ENCODE data around the gene CMTM4. TPM values are rescaled to one million over a fixed set of nuclear protein-coding genes. Genes with fewer than 3 reads are reported as not detected.
A peak's percentile ranks its signal among the peaks of the same experiment; 100 is the strongest.
"Not testable (repeated sequence)": the region's sequence is repeated elsewhere in the genome, so short reads cannot be mapped to it uniquely, and the experiment has no call there.

CMTM4 gene
- total and polyA plus RNA-seq, 3 experiments from 2014 or later = 0.20 to 4.4 (median 4.1) TPM

- Histone ChIP-seq H3K27me3 (ENCODE audit: insufficient read depth, low read length, poor library complexity, severe bottlenecking) (no peaks in the 10 kb centered on the region), H3K4me1 (ENCODE audit: insufficient read depth, low read length) (no peaks in the 10 kb centered on the region), H3K36me3 (ENCODE audit: insufficient read depth, low read length) (peaks cover 7% of the 10 kb centered on the region), H3K27ac (ENCODE audit: low read depth, low read length) (no peak overlapping the region), H3K9me3 (ENCODE audit: low read length) (no peaks in the 10 kb centered on the region), H3K4me3 (ENCODE audit: low read length) (no peak overlapping the region)
- Mint-ChIP-seq H3K9me3 (no peaks in the 10 kb centered on the region), H3K27me3 (no peaks in the 10 kb centered on the region), H3K27ac (peak overlapping the region in 1 of 8 donors; percentile 54), H3K4me3 (no peak overlapping the region), H3K4me1 (peaks cover 0 to 6% (median 0%) of the 10 kb centered on the region in 3 donors), H3K36me3 (peaks cover 0 to 16% (median 0%) of the 10 kb centered on the region in 3 donors)
- ChIA-PET CTCF (interaction anchor here (1.7 kb wide), 1 partner anchor 9 kb away, joined by 9 read pairs; no protein-coding TSS in a partner anchor), POLR2A (no interaction called here)
- DNase-seq = no peak
Measured at GRCh38 chr16:66617728-66618127, 78.8 kb downstream of the CMTM4 start.

- Histone ChIP-seq H3K4me3 (ENCODE audit: low read length) (no peak overlapping the region), H3K36me3 (ENCODE audit: insufficient read depth, low read length) (peaks cover 7% of the 10 kb centered on the region), H3K27ac (ENCODE audit: low read depth, low read length) (no peak overlapping the region), H3K4me1 (ENCODE audit: insufficient read depth, low read length) (no peaks in the 10 kb centered on the region), H3K9me3 (ENCODE audit: low read length) (no peaks in the 10 kb centered on the region), H3K27me3 (ENCODE audit: insufficient read depth, low read length, poor library complexity, severe bottlenecking) (no peaks in the 10 kb centered on the region)
- H3K36me3 Mint-ChIP-seq = peaks cover 0 to 23% (median 0%) of the 10 kb centered on the region in 3 donors
- H3K4me1 Mint-ChIP-seq = peaks cover 0 to 6% (median 0%) of the 10 kb centered on the region in 3 donors
- POLR2A ChIA-PET = no interaction called here
- no peak for DNase-seq
- no peaks in the 10 kb centered on the region for H3K27me3 Mint-ChIP-seq
- peak overlapping the region in 2 of 8 donors; percentile 12 to 40 for H3K27ac Mint-ChIP-seq
- CTCF ChIA-PET = interaction anchor here (0.9 to 1.7 kb wide), 2 partner anchors 9 to 34 kb away, joined by 3 to 9 read pairs; no protein-coding TSS in a partner anchor
- no peak overlapping the region for H3K4me3 Mint-ChIP-seq
- no peaks in the 10 kb centered on the region for H3K9me3 Mint-ChIP-seq
Measured at GRCh38 chr16:66617010-66617434, 79.5 kb downstream of the CMTM4 start.

- Mint-ChIP-seq H3K9me3 (no peaks in the 10 kb centered on the region), H3K27me3 (no peaks in the 10 kb centered on the region), H3K27ac (peak overlapping the region in 4 of 8 donors; percentile 35 to 92 (median 53)), H3K4me1 (peaks cover 0 to 6% (median 0%) of the 10 kb centered on the region in 3 donors), H3K4me3 (no peak overlapping the region), H3K36me3 (peaks cover 0 to 27% (median 0%) of the 10 kb centered on the region in 3 donors)
- Histone ChIP-seq H3K4me3 (ENCODE audit: low read length) (no peak overlapping the region), H3K36me3 (ENCODE audit: insufficient read depth, low read length) (peaks cover 9% of the 10 kb centered on the region), H3K9me3 (ENCODE audit: low read length) (no peaks in the 10 kb centered on the region), H3K27ac (ENCODE audit: low read depth, low read length) (no peak overlapping the region), H3K27me3 (ENCODE audit: insufficient read depth, low read length, poor library complexity, severe bottlenecking) (no peaks in the 10 kb centered on the region), H3K4me1 (ENCODE audit: insufficient read depth, low read length) (no peaks in the 10 kb centered on the region)
- POLR2A ChIA-PET = no interaction called here
- CTCF ChIA-PET = interaction anchor here (0.9 to 1.7 kb wide), 2 partner anchors 8 to 34 kb away, joined by 3 to 9 read pairs; no protein-coding TSS in a partner anchor
- DNase-seq = no peak
Measured at GRCh38 chr16:66616592-66616991, 80.0 kb downstream of the CMTM4 start.

GRCh38 chr16:66616169-66616568 is 80.4 kb downstream of the CMTM4 start:
- Histone ChIP-seq H3K4me3 (ENCODE audit: low read length) (no peak overlapping the region), H3K27me3 (ENCODE audit: insufficient read depth, low read length, poor library complexity, severe bottlenecking) (no peaks in the 10 kb centered on the region), H3K36me3 (ENCODE audit: insufficient read depth, low read length) (peaks cover 13% of the 10 kb centered on the region), H3K27ac (ENCODE audit: low read depth, low read length) (no peak overlapping the region), H3K4me1 (ENCODE audit: insufficient read depth, low read length) (no peaks in the 10 kb centered on the region), H3K9me3 (ENCODE audit: low read length) (no peaks in the 10 kb centered on the region)
- Mint-ChIP-seq H3K9me3 (no peaks in the 10 kb centered on the region), H3K4me3 (no peak overlapping the region), H3K36me3 (peaks cover 0 to 32% (median 0%) of the 10 kb centered on the region in 3 donors), H3K4me1 (peaks cover 0 to 6% (median 0%) of the 10 kb centered on the region in 3 donors), H3K27me3 (no peaks in the 10 kb centered on the region), H3K27ac (peak overlapping the region in 1 of 8 donors; percentile 21)
- no peak for DNase-seq
- CTCF ChIA-PET = interaction anchor here (1.7 kb wide), 1 partner anchor 8 kb away, joined by 9 read pairs; no protein-coding TSS in a partner anchor
- POLR2A ChIA-PET = no interaction called here

- H3K4me3 Mint-ChIP-seq = no peak overlapping the region
- POLR2A ChIA-PET = no interaction called here
- Histone ChIP-seq H3K27ac (ENCODE audit: low read depth, low read length) (no peak overlapping the region), H3K27me3 (ENCODE audit: insufficient read depth, low read length, poor library complexity, severe bottlenecking) (no peaks in the 10 kb centered on the region), H3K36me3 (ENCODE audit: insufficient read depth, low read length) (peaks cover 25% of the 10 kb centered on the region), H3K4me3 (ENCODE audit: low read length) (no peak overlapping the region), H3K4me1 (ENCODE audit: insufficient read depth, low read length) (no peaks in the 10 kb centered on the region), H3K9me3 (ENCODE audit: low read length) (no peaks in the 10 kb centered on the region)
- no peak for DNase-seq
- CTCF ChIA-PET = interaction anchor here (1.9 kb wide), 1 partner anchor 37 kb away, joined by 4 read pairs; no protein-coding TSS in a partner anchor
- H3K9me3 Mint-ChIP-seq = no peaks in the 10 kb centered on the region
- H3K27ac Mint-ChIP-seq = no peak overlapping the region
- peaks cover 0 to 6% (median 0%) of the 10 kb centered on the region in 3 donors for H3K4me1 Mint-ChIP-seq
- no peaks in the 10 kb centered on the region for H3K27me3 Mint-ChIP-seq
- H3K36me3 Mint-ChIP-seq = peaks cover 0 to 50% (median 0%) of the 10 kb centered on the region in 3 donors
Measured at GRCh38 chr16:66614161-66614802, 82.3 kb downstream of the CMTM4 start.

- peaks cover 11 to 18% (median 12%) of the 10 kb centered on the region in 3 donors for H3K4me1 Mint-ChIP-seq
- CTCF ChIA-PET = interaction anchor here (1.9 to 2.2 kb wide), 2 partner anchors 38 to 39 kb away, joined by 4 to 7 read pairs; no protein-coding TSS in a partner anchor
- no peak for DNase-seq
Measured at GRCh38 chr16:66612422-66612821, 84.1 kb downstream of the CMTM4 start.

GRCh38 chr16:66611911-66612310 is 84.6 kb downstream of the CMTM4 start:
- H3K4me3 ChIP-seq (ENCODE audit: low read length); H3K4me3 Mint-ChIP-seq; POLR2A ChIA-PET; H3K27ac ChIP-seq (ENCODE audit: low read depth, low read length); H3K9me3 ChIP-seq (ENCODE audit: low read length); H3K9me3 Mint-ChIP-seq; H3K27me3 Mint-ChIP-seq; H3K27me3 ChIP-seq (ENCODE audit: insufficient read depth, low read length, poor library complexity, severe bottlenecking); DNase-seq: not testable (repeated sequence)
- peaks cover 29% of the 10 kb centered on the region for H3K36me3 ChIP-seq (ENCODE audit: insufficient read depth, low read length)
- peaks cover 16 to 23% (median 18%) of the 10 kb centered on the region in 3 donors for H3K4me1 Mint-ChIP-seq
- peak overlapping the region in 1 of 8 donors; percentile 61 for H3K27ac Mint-ChIP-seq
- peaks cover 15% of the 10 kb centered on the region for H3K4me1 ChIP-seq (ENCODE audit: insufficient read depth, low read length)
- CTCF ChIA-PET = interaction anchor here (1.2 to 2.2 kb wide), 2 partner anchors 9 to 39 kb away, joined by 3 to 7 read pairs; no protein-coding TSS in a partner anchor
- peaks cover 0 to 55% (median 0%) of the 10 kb centered on the region in 3 donors for H3K36me3 Mint-ChIP-seq

More at GRCh38 chr16:66612422-66612821, 84.1 kb downstream of the CMTM4 start:
- no peaks in the 10 kb centered on the region for H3K27me3 ChIP-seq (ENCODE audit: insufficient read depth, low read length, poor library complexity, severe bottlenecking)
- no peak overlapping the region for H3K27ac Mint-ChIP-seq
- H3K9me3 Mint-ChIP-seq = no peaks in the 10 kb centered on the region
- no peak overlapping the region for H3K4me3 ChIP-seq (ENCODE audit: low read length)
- H3K27ac ChIP-seq (ENCODE audit: low read depth, low read length) = no peak overlapping the region
- H3K36me3 Mint-ChIP-seq = peaks cover 0 to 55% (median 0%) of the 10 kb centered on the region in 3 donors
- H3K27me3 Mint-ChIP-seq = no peaks in the 10 kb centered on the region
- H3K36me3 ChIP-seq (ENCODE audit: insufficient read depth, low read length) = peaks cover 29% of the 10 kb centered on the region
- POLR2A ChIA-PET = no interaction called here
- no peaks in the 10 kb centered on the region for H3K9me3 ChIP-seq (ENCODE audit: low read length)
- H3K4me1 ChIP-seq (ENCODE audit: insufficient read depth, low read length) = peaks cover 12% of the 10 kb centered on the region
- no peak overlapping the region for H3K4me3 Mint-ChIP-seq

All from CD8-positive, alpha-beta memory T cell (primary cell).